GM19468 (cell line): ENCODE results near the gene FAM161B.
"Not testable (repeated sequence)": the region's sequence is repeated elsewhere in the genome, so short reads cannot be mapped to it uniquely, and the experiment has no call there.

Source experiments
- ATAC-seq: cut with Tn5 transposase; IDR thresholded peaks from one replicate; pipeline ENCODE4 v1.9.1; 2021; ENCODE audit warnings: mild to moderate bottlenecking, moderate library complexity, moderate number of reproducible peaks; ENCODE audit not compliant: unreplicated experiment; ENCODE audit errors: extremely low read depth

Gene FAM161B

DNA sequence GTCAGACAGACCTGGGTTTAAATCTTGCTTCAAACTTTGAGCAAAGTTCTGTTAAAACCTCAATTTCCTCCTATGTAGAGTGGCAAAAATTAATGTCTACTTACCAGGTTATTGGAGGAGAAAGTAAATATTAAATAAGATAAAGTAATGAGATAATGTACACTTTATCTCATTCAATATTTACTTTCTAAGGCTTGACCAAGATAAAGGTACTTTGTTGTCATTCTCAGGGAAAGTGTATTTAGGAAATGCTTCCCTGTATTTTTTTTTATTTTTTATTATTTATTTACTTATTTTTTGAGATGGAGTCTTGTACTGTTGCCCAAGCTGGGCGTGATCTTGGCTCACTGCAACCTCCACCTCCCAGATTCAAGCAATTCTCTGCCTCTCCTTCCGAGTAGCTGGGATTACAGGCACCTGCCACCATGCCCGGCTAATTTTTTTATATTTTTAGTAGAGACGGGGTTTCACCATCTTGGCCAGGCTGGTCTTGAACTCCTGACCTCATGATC, 4.7 kb downstream of the FAM161B start:
- no peak for ATAC-seq

DNA sequence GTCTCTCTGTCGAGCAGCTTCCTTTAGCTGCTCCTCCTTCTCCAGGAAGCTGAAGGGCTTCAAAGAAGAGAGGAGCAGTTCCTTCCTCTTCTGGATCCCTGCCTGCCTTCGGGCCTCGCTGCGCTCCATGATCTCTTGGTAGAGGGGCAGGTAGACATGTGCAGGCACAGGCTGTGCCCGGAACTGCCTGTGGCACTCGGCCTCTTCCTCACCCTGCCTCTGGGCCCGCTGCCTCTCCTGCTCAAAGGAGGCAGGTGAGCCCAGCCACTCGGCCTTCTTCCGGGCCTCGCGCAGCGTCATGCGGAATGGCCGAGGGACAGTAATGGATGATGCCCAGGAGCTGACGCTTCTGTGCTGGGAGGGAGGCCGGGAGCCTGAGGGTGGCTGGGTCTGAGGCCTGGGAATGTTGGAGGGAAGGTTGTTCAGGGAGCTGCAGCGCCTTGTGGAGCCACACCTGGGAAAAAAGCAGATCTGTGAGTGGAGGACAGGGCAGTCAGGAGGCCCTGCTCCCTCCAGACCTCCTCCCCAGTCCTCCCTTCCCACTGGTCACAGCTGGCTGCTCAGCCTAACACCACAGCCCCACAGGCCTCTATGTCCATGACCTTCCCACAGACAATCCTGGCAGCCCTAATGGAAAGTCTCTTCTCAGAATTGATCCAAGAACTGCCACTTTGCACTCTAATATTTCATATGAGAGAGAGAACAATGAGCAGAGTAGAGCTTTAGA, 5.3 kb downstream of the FAM161B start:
- no peak for ATAC-seq

DNA sequence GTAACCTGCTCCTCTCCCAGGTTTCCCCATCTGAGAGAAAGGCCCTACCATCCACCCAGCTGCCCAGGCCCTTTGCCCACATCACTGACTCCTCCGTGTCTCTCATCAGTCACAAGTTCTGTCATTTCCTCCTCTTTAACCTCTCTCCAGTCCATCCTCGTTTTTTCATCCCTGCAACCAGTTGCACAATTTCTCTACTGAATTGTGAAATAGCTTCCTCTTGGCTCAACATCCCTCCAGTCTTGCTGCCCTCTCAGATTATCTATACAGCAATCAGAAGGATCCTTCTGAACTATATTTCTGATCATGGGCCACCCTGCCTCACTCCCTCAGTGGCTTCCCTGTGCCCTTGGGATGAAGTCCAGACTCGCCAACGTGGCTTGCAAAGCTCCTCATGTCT, 6.8 kb downstream of the FAM161B start:
- no peak for ATAC-seq

- no peak for ATAC-seq
These were observed 7.7 kb downstream of the FAM161B start for GRCh38 chr14:73942180-73942579.

DNA sequence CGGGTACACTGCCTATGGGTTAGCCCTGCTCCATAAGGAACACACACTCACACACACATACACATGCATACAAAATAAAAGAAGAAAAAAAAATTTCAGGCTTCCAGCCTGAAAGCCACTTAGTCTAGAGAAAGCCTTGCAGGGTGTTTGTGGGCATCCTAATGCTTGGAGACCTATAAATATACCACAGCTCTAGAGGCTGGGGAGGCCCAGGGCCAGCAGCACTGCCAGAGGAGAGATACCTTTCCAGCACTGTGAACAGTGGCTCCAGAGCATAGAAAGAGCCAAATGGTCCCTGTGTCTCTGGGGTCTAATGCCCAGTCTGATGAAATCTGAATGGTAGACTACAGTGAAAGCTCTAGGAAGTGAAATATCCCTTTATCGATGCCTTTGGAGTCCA, 12.9 kb downstream of the FAM161B start:
- no peak for ATAC-seq

- ATAC-seq = no peak
These were observed 13.3 kb downstream of the FAM161B start for GRCh38 chr14:73936548-73936947.

DNA sequence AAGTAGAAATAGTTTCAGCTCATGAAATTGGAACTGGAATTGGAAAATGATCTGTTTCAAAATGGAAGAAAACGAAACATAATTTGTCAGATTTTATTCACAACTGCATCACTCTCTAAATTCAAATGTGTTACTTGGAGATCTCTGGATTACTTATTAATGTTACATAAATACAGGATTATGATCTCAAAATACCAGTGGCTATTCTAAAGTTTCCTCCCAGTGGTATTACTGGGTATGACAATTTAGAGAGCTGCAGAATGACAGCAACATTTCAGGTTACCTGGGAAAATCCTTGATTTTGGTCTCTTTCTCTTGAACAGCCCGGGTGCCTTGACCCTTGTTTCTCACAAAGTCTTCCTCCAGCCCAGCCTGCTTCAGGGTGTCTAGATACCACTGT, 14.2 kb downstream of the FAM161B start:
- no peak for ATAC-seq

DNA sequence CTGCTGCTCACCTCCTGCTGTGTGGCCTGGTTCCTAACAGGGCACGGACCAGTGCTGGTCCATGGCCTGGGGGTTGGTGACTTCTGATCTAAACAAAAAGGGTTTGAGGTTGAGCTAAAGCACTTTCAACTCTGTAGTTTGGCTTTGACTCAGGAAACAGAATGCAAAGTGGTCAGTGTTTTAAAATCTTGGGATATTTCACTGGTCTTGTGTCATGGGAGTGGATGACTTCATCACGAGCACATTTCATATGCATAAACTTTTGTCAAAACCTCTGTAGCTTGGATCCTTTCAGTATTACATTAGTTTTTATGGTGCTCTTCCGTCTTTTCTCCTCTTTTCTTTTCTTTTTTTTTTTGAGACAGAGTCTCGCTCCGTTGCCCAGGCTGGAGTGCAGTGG, 25.6 kb downstream of the FAM161B start:
- ATAC-seq = no peak

GRCh38 chr14:73919457-73919856, 30.4 kb downstream of the FAM161B start:
- not testable (repeated sequence) for ATAC-seq

DNA sequence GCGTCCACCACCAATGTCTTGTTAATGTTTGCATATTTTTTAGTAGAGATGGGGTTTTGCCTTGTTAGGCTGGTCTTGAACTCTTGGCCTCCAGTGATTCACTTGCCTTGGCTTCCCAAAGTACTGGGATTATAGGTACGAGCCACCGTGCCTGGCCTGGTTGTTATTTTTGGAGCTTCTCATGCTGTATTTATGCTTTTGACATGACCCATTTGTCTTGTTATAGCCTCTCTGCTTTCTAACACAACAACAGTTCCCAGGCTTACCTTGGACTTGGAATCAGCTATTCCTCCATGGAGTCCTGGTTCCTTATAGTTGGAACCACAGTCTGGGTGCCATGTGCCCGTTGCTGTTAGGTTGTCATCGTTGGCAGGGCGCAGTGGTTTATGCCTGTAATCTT, 33.6 kb downstream of the FAM161B start:
- no peak for ATAC-seq

GRCh38 chr14:73913256-73913655, 36.6 kb downstream of the FAM161B start:
- no peak for ATAC-seq

DNA sequence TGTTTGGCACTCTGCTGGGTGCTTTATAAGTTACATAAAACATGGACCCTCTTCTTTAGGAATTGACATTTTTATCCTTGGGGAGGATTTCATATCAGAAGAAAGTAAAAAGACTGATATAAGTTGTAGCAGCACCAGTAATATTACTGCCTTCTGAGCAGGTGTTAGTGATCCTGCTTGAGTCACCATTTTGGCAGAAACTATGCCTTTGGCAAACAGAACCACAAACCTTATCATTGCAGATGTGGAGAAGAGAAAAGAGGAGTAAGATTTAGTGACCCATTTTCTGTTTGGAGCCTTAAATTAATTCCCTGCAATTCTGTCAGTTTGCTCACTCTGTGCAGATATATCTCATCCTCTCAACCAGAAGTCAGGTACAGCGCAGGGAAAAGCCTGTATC, 40.2 kb downstream of the FAM161B start:
- no peak for ATAC-seq

- no peak for ATAC-seq
These were observed 46.9 kb downstream of the FAM161B start for GRCh38 chr14:73903028-73903427.

GRCh38 chr14:73896521-73896920, 53.4 kb downstream of the FAM161B start:
- no peak for ATAC-seq

- ATAC-seq = no peak
These were observed 54.0 kb downstream of the FAM161B start for GRCh38 chr14:73895939-73896338.

GRCh38 chr14:73894180-73894687, 55.7 kb downstream of the FAM161B start:
- not testable (repeated sequence) for ATAC-seq

DNA sequence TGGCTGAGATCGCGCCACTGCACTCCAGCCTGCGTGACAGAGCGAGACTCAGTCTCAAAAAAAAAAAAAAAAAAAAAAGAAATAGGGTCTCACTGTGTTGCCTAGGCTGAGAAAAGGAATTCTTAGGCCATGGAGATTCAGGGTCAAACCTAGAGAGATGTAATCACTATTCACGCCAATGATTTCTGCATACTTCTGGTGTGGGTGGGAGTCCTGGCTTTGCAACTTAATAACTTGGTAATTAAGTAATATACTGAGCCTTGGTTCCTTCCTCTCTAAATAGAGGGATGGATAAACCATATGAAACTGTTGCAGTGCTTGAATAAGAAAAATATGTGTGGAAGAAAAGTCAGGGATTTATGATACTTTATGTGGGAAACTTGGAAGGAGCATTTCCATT, 60.5 kb downstream of the FAM161B start:
- ATAC-seq = no peak

DNA sequence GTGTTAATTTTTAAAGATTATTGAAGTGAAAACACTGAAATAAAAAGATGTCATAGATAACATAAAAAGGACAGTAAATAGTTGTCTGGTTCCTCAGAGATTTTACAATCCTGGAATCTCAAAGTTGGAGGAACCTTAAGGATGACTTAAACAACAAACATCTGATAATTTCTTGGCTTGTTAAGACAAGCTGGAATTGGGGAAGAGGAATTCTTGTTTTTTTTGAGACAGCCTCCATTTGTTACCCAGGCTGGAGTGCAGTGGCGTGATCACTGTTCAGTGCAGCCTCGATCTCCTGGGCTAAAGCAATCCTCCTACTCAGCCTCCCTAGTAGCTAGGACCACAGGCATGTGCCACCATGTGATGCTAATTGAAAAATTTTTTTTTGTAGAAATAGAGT, 60.9 kb downstream of the FAM161B start:
- no peak for ATAC-seq

GRCh38 chr14:73888460-73888725, 61.5 kb downstream of the FAM161B start:
- no peak for ATAC-seq

DNA sequence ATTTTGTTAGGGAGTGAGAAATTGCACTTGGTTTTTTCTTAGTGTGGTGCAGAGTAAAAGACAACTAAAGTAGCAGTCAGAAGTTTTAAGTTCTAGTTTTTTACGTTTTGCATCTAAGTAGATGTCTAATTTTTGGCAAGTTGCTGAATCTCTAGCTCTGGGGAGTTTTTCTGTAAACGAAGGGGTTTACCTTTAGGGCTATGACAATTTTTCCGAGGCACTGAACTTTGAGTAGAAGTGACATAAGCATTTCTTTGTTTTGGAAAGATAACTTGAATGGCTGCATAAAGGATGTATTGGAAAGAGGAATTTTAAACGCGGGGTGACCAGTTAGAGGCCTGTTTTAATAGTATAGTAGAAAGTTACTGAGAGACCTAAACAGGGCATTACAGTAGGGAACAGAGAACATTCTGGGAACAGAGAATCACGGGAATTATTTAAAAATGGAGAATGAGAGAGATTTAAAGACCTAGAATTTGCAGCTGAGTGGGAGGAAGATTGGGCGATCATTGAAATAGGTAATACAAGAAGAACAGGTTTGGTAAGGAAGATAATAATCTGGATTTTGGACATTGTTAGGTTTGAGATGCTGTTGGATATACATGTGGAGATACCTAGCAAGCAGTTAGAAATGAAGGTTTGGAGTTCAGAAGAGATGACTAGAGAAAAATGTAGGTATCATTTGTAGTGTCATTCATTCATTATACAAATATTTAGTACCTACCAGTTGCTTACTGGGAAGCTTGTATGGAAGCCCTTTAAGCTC, 62.0 kb downstream of the FAM161B start:
- no peak for ATAC-seq

DNA sequence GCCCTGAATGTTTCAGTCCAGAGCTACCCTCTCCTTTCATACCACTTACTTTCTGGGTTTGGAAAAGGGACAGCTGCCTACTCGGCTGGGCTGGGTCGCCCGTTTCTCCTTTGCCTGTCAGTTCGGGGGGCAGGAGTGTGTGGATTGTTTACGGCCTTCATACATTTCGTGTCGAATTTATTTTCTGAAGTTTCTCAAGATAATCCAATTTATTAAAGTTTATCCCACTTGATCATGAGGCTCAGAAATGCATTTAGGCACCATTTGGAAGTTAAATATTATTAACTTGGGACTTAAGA, 62.6 kb downstream of the FAM161B start:
- no peak for ATAC-seq
